GM12891 (cell line): ENCODE measurements around the gene LAMB4.

ENCODE experiments used
- POLR2A ChIP-seq: IDR thresholded peaks from 2 replicates; pipeline ENCODE4 v1.6.1; 2011; ENCODE audit warnings: low read depth, low read length, control low read depth
- POLR2AphosphoS5 ChIP-seq: IDR thresholded peaks from 2 replicates; pipeline ENCODE4 v1.6.1; 2011; ENCODE audit warnings: low read depth, low read length, control low read depth
- POU2F2 ChIP-seq: IDR thresholded peaks from 2 replicates; pipeline ENCODE4 v1.6.1; 2011; ENCODE audit warnings: low read depth, mild to moderate bottlenecking, control low read depth, low read length, moderate library complexity
- SPI1 ChIP-seq: IDR thresholded peaks from 2 replicates; pipeline ENCODE4 v1.6.1; 2011; ENCODE audit warnings: low read depth, low read length, control low read depth
- TAF1 ChIP-seq: IDR thresholded peaks from 2 replicates; pipeline ENCODE4 v1.6.1; 2011; ENCODE audit warnings: low read depth, low read length, control low read depth

GRCh38 chr7:108072739-108073138, 57.4 kb downstream of the LAMB4 start:
- no peak for TF ChIP-seq POLR2AphosphoS5
- TF ChIP-seq SPI1 = no peak
- TF ChIP-seq POLR2A = no peak
- TF ChIP-seq TAF1 = no peak
- no peak for TF ChIP-seq POU2F2
